ENCODE measurements around the gene SOHLH2. TPM values are rescaled to one million over a fixed set of nuclear protein-coding genes. Genes with fewer than 3 reads are reported as not detected.

The SOHLH2 gene
- polyA plus RNA-seq, 1 donor from 2014 or later, result 4.5 TPM

DNA sequence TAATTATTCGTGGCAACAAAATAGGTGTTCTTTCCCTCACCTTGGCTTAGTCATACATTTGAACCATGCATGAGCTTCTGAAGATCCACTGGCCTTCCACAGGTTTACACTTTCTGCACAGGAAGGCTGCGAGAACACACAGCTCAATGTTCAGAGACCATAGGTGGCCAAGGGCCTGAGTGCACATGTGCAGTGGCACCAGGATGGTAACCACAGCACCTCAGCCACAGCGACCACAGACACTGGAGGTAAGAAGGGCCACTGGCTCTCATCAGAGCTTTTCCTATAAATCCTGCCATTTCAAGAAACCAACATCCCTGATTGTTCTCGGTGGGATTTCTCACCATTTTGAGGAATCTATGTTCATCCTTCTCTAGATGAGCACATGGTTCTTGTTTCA, 84.8 kb downstream of the SOHLH2 start:
- Histone ChIP-seq H3K79me2 (replicated peaks; ENCODE audit: insufficient read depth, low read length) (peaks cover 62% of the 10 kb centered on the region), H3K27me3 (ENCODE audit: insufficient read depth, low read depth, low read length) (no peaks in the 10 kb centered on the region), H3K9me2 (ENCODE audit: insufficient read depth, low read length) (no peaks in the 10 kb centered on the region), H3F3A (ENCODE audit: insufficient read depth, low read length, poor library complexity, severe bottlenecking) (no peaks in the 10 kb centered on the region), H3K9ac (ENCODE audit: low read length) (peak overlapping the region; percentile 96), H3K4me2 (ENCODE audit: low read length) (peak overlapping the region; percentile 68), H3K4me3 (ENCODE audit: low read length) (peak overlapping the region; percentile 87), H4K20me1 (ENCODE audit: insufficient read depth) (no peaks in the 10 kb centered on the region), H3K9me3 (ENCODE audit: low read length) (no peaks in the 10 kb centered on the region), H3K36me3 (ENCODE audit: insufficient read depth, low read length) (peaks cover 13% of the 10 kb centered on the region), H2AFZ (ENCODE audit: low read depth, low read length) (no peak overlapping the region), H3K27ac (ENCODE audit: low read length) (peak overlapping the region; percentile 93)
- TF ChIP-seq EZH2 (IDR thresholded peaks at IDR 0.05; ENCODE audit: borderline replicate concordance, insufficient read depth, low read length, poor library complexity, severe bottlenecking) (no peak), SMC3 (conservative IDR thresholded peaks at IDR 0.05; ENCODE audit: poor library complexity) (no peak), REST (IDR thresholded peaks at IDR 0.05; ENCODE audit: borderline replicate concordance) (no peak), RAD21 (conservative IDR thresholded peaks at IDR 0.05) (no peak), CTCF (IDR thresholded peaks at IDR 0.05; ENCODE audit: poor library complexity, severe bottlenecking) (no peak), TAF1 (IDR thresholded peaks at IDR 0.05; ENCODE audit: low read depth) (no peak), MXI1 (conservative IDR thresholded peaks at IDR 0.05; ENCODE audit: poor library complexity, severe bottlenecking) (no peak), POLR2AphosphoS5 (IDR thresholded peaks at IDR 0.05) (no peak), EP300 (conservative IDR thresholded peaks at IDR 0.05; ENCODE audit: poor library complexity, severe bottlenecking) (no peak)

DNA sequence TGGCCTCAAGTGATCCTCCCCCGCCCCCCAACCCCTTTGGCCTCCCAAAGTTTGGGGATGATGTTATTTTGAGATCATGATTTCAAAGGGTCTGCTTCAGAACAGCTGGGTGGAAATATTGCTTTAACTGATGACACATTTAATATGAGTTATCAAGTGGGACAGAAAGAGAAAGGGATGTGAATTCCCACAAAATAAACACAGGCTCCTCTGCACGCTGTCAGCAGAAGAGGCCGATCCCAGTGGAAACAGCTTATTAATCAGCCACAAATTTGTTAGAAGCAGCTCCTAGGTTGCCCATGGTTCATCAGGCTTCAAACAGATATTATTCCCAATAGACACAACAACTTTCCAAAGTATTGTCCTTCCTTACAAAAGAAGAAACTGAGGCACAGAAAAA, 87.9 kb downstream of the SOHLH2 start:
- no peaks in the 10 kb centered on the region for H4K20me1 ChIP-seq (ENCODE audit: insufficient read depth)
- H3K9me3 ChIP-seq (ENCODE audit: low read length), result no peaks in the 10 kb centered on the region
- H3K4me3 ChIP-seq (ENCODE audit: low read length), result peak overlapping the region; percentile 87
- no peak overlapping the region for H2AFZ ChIP-seq (ENCODE audit: low read depth, low read length)
- no peak for TF ChIP-seq POLR2AphosphoS5 (IDR thresholded peaks at IDR 0.05)
- no peak for TF ChIP-seq SMC3 (conservative IDR thresholded peaks at IDR 0.05; ENCODE audit: poor library complexity)
- no peak for TF ChIP-seq MXI1 (conservative IDR thresholded peaks at IDR 0.05; ENCODE audit: poor library complexity, severe bottlenecking)
- TF ChIP-seq EZH2 (IDR thresholded peaks at IDR 0.05; ENCODE audit: borderline replicate concordance, insufficient read depth, low read length, poor library complexity, severe bottlenecking), result no peak
- H3K4me2 ChIP-seq (ENCODE audit: low read length), result no peak overlapping the region
- H3K9me2 ChIP-seq (ENCODE audit: insufficient read depth, low read length), result no peaks in the 10 kb centered on the region
- H3F3A ChIP-seq (ENCODE audit: insufficient read depth, low read length, poor library complexity, severe bottlenecking), result no peaks in the 10 kb centered on the region
- H3K79me2 ChIP-seq (replicated peaks; ENCODE audit: insufficient read depth, low read length), result peaks cover 92% of the 10 kb centered on the region
- H3K27me3 ChIP-seq (ENCODE audit: insufficient read depth, low read depth, low read length), result no peaks in the 10 kb centered on the region
- no peak overlapping the region for H3K27ac ChIP-seq (ENCODE audit: low read length)
- peaks cover 28% of the 10 kb centered on the region for H3K36me3 ChIP-seq (ENCODE audit: insufficient read depth, low read length)
- H3K9ac ChIP-seq (ENCODE audit: low read length), result no peak overlapping the region
